Psoas muscle (tissue), 8 donors: ENCODE measurements around the gene LDLRAD4. TPM values are rescaled to one million over a fixed set of nuclear protein-coding genes. Genes with fewer than 3 reads are reported as not detected.

Experiments used
- ATAC-seq, 4 donors: fragments of 200-7000 bp; cut with Tn5 transposase; one replicate each; pipeline ENCODE4 v1.9.1; 2020; ENCODE audit warnings: moderate library complexity in 3 of 4, mild to moderate bottlenecking in 2 of 4
- DNase-seq, 2 donors: peaks; one replicate each; pipeline ENCODE4 v3.0.0-alpha.2; 2020
- H3K27ac ChIP-seq: fragments of 200-600 bp; one replicate; pipeline ENCODE4 v1.8.0; 2022
- H3K27me3 ChIP-seq, 3 donors: fragments of 200-600 bp in 1 of 3; one replicate each; pipeline versions ENCODE4 v1.6.1 to v1.8.0; 2013 to 2022; ENCODE audit warnings: low read length in 2 of 3, mild to moderate bottlenecking in 2 of 3, moderate library complexity in 1 of 3; ENCODE audit not compliant: insufficient read depth in 3 of 3
- H3K36me3 ChIP-seq, 2 donors: fragments of 200-600 bp in 1 of 2; one replicate each; pipeline versions ENCODE4 v1.6.1 to v1.8.0; 2013 to 2022; ENCODE audit warnings: low read depth in 1 of 2, mild to moderate bottlenecking in 1 of 2, moderate library complexity in 1 of 2; ENCODE audit not compliant: insufficient read depth in 1 of 2
- H3K4me1 ChIP-seq: fragments of 200-600 bp; one replicate; pipeline ENCODE4 v1.8.0; 2022
- H3K4me3 ChIP-seq: fragments of 200-600 bp; one replicate; pipeline ENCODE4 v1.8.0; 2022; ENCODE audit warnings: mild to moderate bottlenecking
- H3K9me3 ChIP-seq: fragments of 200-600 bp; one replicate; pipeline ENCODE4 v1.8.0; 2022
- CTCF ChIP-seq: fragments of 200-600 bp; IDR thresholded peaks from one replicate; pipeline ENCODE4 v1.8.0; 2022; ENCODE audit warnings: antibody characterized with exemption
- WGBS, 3 donors: extraction: QIAGEN DNeasy Blood & Tissue Kit; methylation state at CpG; one replicate each; pipeline versions ENCODE4 v1.1.6 to v1.1.7; 2013; 5-methylcytosine and 5-hydroxymethylcytosine counted together
- intact Hi-C, 2 donors: fragments of 100-400 bp; cut with DNase I; formaldehyde crosslinking; loops; one replicate each; pipeline versions ENCODE4 v1.11.0 to v1.14.2; 2022
- polyA plus RNA-seq, 3 donors: library from polyadenylated mRNA; stranded (reverse); fragments of 200-250 nt; gene quantifications; one replicate each; pipeline ENCODE4 v1.2.3, GENCODE V29; 2013
- total RNA-seq, 4 donors: library from RNA; stranded (reverse); fragmentation: NEBNext Ultra II Directional in 2 of 4; extraction: Animal tissue kit (Norgen Biotek cat#: 25700) in 2 of 4; gene quantifications; one replicate each; pipeline versions ENCODE4 v1.2.1 to v1.2.4, GENCODE V29; 2021 to 2023
- donor health status: healthy with polysubstance abuse.
- donor health status: DM: no; HTN: no; CAD: no; lungs with moderate emphysema.
- donor health status: Bipolar disorder and iron deficiency.
- donor health status: healthy.
- donor health status: DM: yes; HTN: yes; CAD: no.
- donor health status: DM: no; HTN: no; CAD: no.
- donor health status: DM: no; HTN: no; CAD: no.
- donor health status: DM: yes; HTN: yes; CAD: no.

The LDLRAD4 gene
- total and polyA plus RNA-seq, 7 donors = 1.8 to 13.9 (median 3.8) TPM

- no peaks in the 10 kb centered on the region for H3K36me3 ChIP-seq
- no peaks in the 10 kb centered on the region for H3K9me3 ChIP-seq
- intact Hi-C loops = no loop called here
- 90 to 92% (median 90%) methylated on average over 10 of the region's 10 CpGs for WGBS, 3 donors
- no peak for ATAC-seq
- H3K27ac ChIP-seq = no peak overlapping the region
- H3K4me3 ChIP-seq = no peak overlapping the region
- TF ChIP-seq CTCF = no peak
- no peaks in the 10 kb centered on the region for H3K27me3 ChIP-seq
- peaks cover 7% of the 10 kb centered on the region for H3K4me1 ChIP-seq
- no peak for DNase-seq
Measured at GRCh38 chr18:13620206-13620672, 401.7 kb downstream of the LDLRAD4 start.

- no peaks in the 10 kb centered on the region for H3K27me3 ChIP-seq
- intact Hi-C loops = no loop called here
- ATAC-seq = no peak
Measured at GRCh38 chr18:13620818-13621445, 402.4 kb downstream of the LDLRAD4 start.

GRCh38 chr18:13621446-13621849, 402.9 kb downstream of the LDLRAD4 start:
- Histone ChIP-seq H3K9me3 (no peaks in the 10 kb centered on the region), H3K36me3 (no peaks in the 10 kb centered on the region), H3K4me1 (no peaks in the 10 kb centered on the region), H3K27me3 (no peaks in the 10 kb centered on the region), H3K4me3 (no peak overlapping the region), H3K27ac (no peak overlapping the region)
- WGBS, 3 donors = 90 to 95% (median 92%) methylated on average over 23 of the region's 23 CpGs
- intact Hi-C loops = no loop called here
- no peak for DNase-seq
- TF ChIP-seq CTCF = no peak
- ATAC-seq = no peak

More at GRCh38 chr18:13620818-13621445, 402.4 kb downstream of the LDLRAD4 start:
- H3K36me3 ChIP-seq = no peaks in the 10 kb centered on the region
- H3K4me1 ChIP-seq = peaks cover 2% of the 10 kb centered on the region
- DNase-seq = no peak
- WGBS, 3 donors = 94 to 95% (median 94%) methylated on average over 26 to 29 of the region's 29 CpGs
- no peak overlapping the region for H3K4me3 ChIP-seq
- no peaks in the 10 kb centered on the region for H3K9me3 ChIP-seq
- TF ChIP-seq CTCF = no peak
- H3K27ac ChIP-seq = no peak overlapping the region

- intact Hi-C loops = no loop called here
- TF ChIP-seq CTCF = no peak
Measured at GRCh38 chr18:13621886-13622619, 403.5 kb downstream of the LDLRAD4 start.

More at GRCh38 chr18:13621886-13622619, 403.5 kb downstream of the LDLRAD4 start:
- Histone ChIP-seq H3K4me3 (no peak overlapping the region), H3K4me1 (no peaks in the 10 kb centered on the region), H3K36me3 (no peaks in the 10 kb centered on the region), H3K27me3 (no peaks in the 10 kb centered on the region), H3K9me3 (no peaks in the 10 kb centered on the region), H3K27ac (no peak overlapping the region)
- DNase-seq (no peak), ATAC-seq (no peak)
- 85 to 88% (median 86%) methylated on average over 19 of the region's 19 CpGs for WGBS, 3 donors
